GM18526 (cell line): ENCODE measurements around the gene HDAC4.

Source experiments
- POLR2A ChIP-seq: IDR thresholded peaks from 3 replicates; pipeline ENCODE4 v1.6.1; 2011; ENCODE audit not compliant: insufficient read length; ENCODE audit errors: extremely low read depth

HDAC4 gene

GRCh38 chr2:239271882-239272281, 128.9 kb downstream of the HDAC4 start:
- no peak for TF ChIP-seq POLR2A

DNA sequence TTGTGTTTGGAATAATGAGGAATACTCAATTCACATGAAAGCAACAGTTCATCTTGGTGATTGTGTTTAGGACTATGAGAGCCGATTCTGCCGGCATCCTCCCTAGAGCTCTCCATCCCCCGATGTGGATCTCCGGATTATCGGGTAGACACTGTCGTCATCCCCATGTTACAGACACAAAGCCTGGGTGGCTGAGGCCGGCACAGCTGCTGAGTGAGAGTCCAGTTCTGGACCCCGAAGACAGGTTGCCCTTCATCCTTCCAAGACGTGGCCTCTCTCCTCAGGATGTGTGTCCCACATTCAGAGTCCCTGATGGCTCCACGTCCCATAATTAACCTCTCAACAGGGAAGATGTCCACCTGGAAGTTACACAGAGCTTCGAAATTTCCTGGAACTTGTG, 129.3 kb downstream of the HDAC4 start:
- no peak for TF ChIP-seq POLR2A

DNA sequence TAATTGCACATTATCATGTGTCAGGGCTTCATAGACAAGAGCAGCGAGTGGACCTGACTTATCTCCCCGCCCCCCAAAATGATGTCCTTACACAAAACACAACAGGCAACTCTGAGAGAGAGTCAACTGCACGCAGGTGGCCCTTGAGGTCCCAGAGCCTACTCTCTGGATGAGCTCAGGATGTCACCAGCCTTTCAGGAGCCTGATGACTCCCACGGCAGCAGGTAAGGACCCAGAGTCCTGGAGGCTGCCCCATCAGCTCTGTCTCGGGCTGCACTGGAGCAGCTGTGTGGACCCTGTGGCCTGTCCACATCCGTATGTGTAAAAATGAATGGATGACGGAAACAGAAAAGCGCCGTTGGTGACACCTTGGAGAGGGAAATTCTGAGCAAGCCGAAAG, 130.9 kb downstream of the HDAC4 start:
- TF ChIP-seq POLR2A, result no peak

DNA sequence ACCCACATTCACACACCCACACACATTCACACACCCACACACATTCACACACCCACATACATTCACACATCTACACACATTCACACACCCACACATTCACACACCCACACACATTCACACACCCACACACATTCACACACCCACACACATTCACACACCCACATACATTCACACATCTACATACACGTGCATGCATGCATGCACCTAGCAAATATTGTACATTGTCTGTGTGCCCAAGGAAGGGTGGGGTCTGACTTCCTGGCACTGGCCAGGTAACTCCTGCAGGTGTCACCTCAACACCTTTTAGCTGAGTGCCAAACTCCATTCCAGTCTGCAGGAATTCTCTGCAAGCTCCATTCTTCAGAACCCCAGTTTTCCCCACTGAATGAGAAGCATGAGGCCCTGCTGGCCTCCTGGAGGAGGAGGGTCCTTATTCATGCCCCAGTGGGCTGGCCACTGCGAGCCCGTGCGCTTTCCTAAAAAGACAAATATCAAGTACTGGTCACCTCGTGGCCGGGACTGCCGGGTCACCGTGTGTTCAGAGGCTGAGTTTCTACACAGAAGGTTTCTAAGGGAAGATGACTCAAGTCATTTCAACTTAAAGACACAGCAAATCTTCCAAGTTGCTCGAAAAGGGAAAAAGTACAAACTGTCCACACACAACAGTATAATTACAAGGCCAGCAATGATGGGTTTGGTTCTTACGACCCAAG, 131.5 kb downstream of the HDAC4 start:
- TF ChIP-seq POLR2A, result no peak

GRCh38 chr2:239268549-239268948, 132.3 kb downstream of the HDAC4 start:
- no peak for TF ChIP-seq POLR2A

DNA sequence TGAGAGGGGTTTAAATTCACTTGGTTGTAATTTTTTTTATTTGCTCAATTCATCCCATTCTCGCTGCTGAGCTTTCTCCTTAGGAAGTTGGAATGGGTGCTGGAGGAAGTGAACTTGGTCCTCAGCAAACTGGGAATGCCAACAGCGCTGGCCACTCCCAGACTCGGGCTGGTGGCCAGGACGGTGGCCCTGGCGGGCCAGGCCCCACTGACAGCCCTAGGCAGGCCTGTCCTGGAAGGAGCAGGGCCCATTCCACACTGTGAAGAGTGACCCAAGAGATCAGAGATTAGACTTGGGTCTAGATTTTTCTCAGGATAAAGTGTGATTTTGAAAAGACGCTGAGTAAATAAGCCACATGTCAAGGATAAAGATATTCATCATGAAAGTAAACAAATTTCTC, 132.7 kb downstream of the HDAC4 start:
- TF ChIP-seq POLR2A, result no peak

GRCh38 chr2:239267288-239267951, 133.4 kb downstream of the HDAC4 start:
- TF ChIP-seq POLR2A, result no peak

GRCh38 chr2:239266779-239267287, 134.0 kb downstream of the HDAC4 start:
- no peak for TF ChIP-seq POLR2A

DNA sequence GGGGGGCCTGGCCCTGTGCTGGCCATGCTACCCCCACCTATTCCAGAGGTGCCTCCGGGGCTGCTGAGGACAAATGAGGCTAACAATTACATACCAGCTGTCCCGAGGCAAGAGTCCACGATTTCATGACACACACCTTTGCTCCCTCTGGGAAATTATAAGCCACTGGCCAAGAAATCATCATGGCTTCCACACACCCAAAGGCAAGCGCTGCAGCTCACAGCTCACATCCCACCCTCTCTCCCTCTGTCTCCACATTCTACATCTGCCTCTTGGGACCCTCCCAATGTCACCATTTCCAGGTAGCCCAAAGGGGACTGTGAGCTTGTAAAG, 134.4 kb downstream of the HDAC4 start:
- no peak for TF ChIP-seq POLR2A

GRCh38 chr2:239265681-239266433, 135.0 kb downstream of the HDAC4 start:
- TF ChIP-seq POLR2A, result no peak

DNA sequence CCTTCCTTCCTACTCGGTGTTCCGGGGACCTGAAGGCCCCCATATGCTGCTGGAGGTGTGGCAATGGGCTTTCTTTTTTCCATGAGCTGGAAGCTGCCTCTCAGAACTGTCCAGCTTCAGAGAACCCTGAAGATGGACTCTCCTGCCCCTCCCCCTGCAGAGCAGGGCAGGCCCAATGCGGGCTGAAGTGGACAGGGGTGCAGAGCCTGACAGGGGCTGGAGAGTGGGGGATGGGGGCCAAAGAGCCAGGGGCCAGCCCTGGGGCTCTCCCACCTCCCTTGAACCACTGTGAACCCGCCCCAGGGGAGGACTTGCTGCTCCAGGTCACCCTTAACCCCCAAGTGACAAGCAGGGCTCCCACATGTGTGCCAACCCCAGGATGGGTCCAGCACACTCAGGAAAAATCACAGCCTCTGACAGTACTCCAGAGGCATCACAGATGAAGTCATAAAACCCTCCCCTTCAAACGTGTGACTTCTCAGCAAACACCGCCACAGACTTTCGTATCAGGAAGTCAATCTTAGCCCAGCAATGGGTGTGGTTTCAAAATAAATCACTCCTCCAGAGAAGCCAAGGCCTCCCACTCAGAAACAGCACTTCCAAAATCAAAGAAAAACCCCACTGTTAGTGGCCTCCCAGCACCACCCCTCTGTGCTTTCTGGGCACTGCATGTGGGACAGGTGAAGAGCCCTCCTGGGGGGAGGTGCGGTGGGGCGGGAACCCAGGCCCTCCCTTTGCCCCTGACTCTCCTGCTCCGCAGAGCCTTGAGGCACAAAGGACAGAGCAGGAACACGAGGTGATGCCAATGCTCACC, 135.8 kb downstream of the HDAC4 start:
- no peak for TF ChIP-seq POLR2A

DNA sequence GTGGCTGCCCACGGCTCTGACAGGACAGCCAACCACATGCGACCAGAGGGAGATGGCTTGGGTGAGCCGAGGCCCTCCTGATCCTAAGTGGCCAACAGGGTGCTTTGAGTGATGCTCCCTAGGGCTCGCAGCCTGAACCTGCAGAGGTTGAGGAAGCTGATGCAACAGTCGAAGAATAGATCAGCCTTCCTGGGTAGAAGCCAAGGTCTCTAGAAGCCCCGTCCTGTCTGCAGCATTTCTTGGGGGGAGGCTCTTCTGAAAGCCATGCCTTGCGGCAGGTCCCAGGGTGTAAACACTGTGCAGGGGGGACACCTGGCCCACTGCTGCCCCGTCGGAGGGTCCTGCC, 136.4 kb downstream of the HDAC4 start:
- TF ChIP-seq POLR2A, result no peak

GRCh38 chr2:239263669-239264491, 136.9 kb downstream of the HDAC4 start:
- no peak for TF ChIP-seq POLR2A

DNA sequence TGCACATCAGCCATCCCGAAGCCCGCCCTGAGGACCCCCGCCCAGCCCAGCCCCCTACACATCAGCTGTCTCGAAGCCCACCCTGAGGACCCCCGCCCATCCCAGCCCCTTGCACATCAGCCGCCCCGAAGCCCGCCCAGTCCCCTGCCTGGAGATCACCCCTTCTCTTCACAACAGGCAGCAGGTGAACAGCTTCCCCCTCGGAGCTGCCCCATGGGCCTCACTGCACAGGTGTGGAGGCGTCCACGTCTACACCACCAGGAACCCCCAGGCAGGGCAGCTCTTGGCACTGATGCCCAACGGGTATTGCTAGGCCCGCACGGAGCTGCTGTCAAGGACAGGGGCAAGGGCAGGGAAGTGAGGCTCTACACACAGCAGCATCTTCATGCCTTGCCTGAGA, 137.6 kb downstream of the HDAC4 start:
- no peak for TF ChIP-seq POLR2A

- no peak for TF ChIP-seq POLR2A
These were observed 138.2 kb downstream of the HDAC4 start for GRCh38 chr2:239262484-239263230.
